Fibroblast of skin of scalp (primary cell): ENCODE measurements around the gene SLAMF9.
"Not testable (repeated sequence)": the region's sequence is repeated elsewhere in the genome, so short reads cannot be mapped to it uniquely, and the experiment has no call there.

Experiments
- DNase-seq: peaks from one replicate; pipeline ENCODE4 v3.0.0-alpha.2; 2013

The SLAMF9 gene

DNA sequence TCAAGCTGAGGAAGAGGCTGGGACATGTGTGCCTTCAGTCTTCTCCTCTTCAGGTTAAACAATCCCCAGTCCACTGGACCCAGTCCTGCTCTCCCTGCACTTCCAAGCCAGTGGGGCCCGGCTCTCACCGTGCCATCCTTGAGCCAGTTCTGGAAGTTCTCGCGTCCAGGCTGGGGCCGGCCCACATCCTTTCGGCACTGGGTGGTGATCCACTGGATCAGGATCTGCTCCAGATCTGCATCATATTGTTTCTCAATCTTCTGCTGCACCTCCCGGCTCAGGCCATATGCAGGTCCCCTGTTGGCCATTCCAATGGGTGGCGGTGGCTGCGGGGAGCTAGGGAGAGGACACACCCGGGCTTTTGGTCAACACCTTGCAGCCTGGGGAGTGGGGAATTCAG, 33.8 kb downstream of the SLAMF9 start:
- no peak for DNase-seq

DNA sequence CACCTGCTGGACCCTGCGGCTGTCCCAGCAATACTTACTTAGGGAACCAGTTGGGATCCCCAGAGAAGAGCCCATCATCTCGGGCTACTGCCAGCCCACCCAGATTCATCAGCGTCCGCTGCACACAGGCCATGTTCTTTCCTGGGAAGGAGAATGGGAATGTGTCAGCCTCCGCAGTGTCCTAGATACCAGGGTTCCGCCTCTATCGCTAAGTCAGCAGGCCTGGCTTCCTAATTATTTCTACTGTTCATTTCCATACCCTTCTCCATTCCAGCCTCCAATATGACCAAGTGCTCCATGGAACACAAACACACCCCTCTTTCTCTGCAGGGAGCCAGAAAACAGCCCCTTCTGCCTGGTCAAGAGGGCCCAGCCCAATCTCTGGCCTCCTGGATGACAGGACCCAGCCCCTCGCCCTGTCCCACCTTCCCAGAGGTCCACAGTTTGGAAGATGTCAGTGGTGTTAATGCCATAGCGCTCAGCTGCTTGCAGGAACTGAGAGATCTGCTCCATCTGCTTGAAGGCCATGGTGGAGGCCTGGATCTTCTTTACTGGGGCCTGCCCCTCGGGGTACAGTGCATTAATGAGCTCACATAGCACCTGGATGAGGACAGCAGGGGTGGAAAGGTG, 34.7 kb downstream of the SLAMF9 start:
- no peak for DNase-seq

DNA sequence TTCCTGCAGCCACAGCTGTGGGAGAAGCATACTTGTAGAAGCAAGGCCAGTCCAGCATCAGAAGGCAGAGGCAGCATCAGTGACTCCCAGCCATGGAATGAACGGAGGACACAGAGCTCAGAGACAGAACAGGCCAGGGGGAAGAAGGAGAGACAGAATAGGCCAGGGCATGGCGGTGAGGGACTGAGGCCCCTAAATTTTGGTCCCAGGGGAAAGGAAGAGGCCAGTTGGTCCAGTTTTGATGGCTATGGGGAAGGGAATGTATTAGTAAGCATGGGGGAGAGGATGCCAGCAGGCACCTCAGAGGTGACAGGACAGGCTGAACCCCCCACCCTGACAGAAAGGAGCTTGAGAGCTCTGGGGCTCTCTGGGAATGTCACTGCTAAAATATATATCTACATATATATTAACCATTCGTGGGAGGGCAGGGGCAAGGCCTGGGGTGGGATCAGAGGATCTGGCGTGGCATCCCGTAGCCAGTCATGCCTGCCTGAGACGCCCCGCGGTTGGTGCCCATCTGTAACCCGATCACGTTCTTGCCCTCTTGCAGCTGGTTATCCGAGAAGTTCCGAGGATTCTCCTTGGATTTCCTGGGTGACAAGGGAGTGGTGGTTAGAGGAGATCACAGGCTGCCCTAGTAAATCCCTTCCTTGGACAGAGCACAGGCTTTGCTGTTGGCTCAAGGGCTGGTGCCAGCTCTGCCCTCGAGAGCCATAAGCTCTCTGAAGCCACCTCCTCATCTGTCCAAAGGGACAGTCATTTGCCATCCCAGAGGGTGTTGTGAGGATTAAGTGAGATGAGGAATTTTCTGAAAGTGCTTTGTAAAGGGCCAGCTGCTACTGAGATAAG, 35.5 kb downstream of the SLAMF9 start:
- DNase-seq: peak; percentile 58

DNA sequence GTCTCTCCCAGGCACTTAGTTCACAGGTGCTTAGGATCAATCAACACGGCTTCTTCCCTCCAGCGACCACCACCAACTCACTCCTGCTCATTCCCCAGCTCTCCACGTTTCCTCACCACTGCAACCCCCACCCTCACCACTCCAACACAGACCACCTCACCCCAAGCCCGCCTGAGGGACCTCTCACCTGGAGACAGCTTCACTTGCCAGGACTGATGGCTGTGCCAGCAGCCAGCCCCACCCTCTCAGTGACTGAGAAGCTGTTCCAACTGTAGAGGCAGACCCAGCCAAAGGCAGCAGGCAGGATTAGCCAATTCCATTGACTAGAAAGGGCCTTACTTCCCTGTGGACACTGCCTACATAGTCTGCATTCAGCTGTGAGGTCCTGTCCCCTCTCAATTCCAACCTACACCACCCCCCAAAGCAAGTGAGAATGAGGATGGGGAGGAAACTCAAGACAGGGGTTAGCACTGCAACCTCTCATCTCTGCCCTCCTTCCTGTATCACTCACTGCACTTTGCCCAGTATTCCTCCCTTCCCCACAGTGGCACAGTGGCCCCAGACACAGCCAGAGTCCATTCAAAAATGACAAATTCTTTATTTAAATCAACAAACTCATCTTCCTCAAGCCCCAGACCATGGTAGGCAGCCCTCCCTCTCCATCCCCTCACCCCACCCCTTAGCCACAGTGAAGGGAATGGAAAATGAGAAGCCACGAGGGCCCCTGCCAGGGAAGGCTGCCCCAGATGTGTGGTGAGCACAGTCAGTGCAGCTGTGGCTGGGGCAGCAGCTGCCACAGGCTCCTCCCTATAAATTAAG, 36.3 kb downstream of the SLAMF9 start:
- no peak for DNase-seq

DNA sequence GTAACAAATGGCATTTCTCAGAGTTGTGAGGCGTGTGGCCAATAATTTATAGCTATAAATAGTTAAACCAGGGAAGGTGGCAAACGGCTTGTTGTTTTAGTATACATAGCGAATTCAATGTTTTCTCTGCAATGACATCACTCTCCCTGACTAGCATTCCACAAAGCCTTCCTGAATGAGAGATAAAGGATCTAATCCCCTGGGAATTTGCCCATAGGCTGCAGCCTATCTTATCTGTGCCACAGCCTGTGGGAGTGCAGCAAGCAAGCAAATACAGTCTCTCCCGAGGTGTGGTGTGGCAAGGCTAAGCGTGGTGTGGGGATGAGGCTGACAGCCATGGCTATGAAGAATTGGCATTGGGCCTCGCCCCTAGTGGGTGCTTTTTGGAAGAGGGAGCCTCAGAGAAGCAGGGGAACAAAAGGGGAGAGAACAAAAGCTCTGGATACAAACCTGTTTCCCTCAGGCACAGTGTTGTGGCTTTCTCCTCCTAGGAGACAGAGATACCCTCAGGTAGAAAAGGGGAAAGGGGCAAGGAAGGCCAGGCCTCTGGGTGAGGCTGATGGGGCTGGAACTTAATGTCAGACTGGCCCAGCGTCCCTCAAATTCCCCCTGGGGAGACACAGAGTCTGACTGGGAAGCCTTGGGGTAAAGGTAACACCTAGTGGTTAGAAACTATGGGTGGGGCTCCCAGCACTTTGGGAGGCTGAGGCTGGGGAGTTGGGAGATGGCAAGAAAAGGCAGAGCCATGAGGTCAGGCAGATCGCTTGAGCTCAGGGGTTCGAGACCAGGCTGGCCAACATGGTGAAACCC, 37.6 kb downstream of the SLAMF9 start:
- peak; percentile 96 for DNase-seq

DNA sequence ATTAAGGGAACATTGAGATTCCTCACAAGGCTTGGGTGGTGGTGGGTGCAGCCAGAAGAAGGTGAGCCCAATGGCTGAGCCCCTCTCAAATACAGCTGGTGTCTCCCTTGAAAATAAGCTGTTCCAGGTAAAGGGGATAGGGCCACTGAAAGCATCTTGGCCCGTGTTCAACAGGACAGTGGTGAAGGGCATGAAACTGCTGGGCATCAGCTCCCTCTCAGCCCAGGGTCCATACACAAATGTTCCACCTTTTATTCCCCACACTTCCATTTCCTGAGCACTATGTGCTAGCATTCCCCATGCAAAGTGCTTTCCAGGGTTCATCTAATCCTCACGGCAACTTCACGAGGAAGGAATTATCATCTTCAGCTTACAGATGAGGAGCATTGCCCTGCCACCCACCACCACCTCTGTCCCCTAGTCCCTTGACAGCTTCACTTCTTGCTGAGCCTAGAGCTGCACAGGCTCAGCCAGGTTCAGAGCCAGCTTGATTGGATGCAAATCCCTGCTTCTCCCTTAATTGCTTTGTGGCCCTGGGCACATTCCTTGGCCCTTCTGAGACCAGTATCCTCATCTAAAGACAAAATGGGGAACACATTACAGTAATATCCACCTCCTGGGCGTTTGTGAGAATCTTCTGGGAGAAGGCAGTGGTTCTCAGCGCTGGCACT, 38.3 kb downstream of the SLAMF9 start:
- no peak for DNase-seq

DNA sequence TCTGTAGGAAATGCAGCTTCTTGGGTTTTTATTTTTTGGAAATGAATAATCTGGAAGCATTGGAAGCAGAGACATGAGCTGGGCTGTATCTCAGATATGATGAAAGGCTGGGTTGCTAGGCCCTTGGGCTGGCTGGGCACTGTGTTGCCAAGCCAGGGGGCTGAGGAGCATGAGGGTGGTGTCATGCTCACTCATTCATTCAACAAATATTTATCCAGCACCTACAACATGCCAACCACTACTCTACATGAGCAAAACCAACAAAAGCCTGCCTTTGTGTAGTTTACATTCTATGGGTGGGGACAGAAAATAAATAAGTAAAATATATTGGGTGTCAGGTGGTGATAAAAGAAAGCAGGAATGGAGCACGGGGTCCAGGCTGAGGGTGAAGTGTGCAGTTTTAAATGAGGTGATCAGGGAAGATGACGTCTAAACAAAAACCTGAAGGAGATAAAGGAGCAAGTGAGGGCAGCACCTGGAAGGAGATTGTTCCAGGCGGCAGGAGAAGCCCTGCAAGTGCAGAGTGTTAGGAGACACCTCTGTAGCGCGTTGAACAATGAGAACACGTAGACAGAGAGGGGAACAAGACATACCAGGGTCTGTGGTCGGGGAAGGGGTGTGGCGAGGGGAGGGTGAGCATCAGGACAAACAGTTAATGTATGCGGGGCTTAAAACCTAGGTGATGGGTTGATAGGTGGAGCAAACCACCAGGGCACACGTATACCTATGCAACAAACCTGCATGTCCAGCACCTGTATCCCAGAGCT, 39.6 kb downstream of the SLAMF9 start:
- no peak for DNase-seq

DNA sequence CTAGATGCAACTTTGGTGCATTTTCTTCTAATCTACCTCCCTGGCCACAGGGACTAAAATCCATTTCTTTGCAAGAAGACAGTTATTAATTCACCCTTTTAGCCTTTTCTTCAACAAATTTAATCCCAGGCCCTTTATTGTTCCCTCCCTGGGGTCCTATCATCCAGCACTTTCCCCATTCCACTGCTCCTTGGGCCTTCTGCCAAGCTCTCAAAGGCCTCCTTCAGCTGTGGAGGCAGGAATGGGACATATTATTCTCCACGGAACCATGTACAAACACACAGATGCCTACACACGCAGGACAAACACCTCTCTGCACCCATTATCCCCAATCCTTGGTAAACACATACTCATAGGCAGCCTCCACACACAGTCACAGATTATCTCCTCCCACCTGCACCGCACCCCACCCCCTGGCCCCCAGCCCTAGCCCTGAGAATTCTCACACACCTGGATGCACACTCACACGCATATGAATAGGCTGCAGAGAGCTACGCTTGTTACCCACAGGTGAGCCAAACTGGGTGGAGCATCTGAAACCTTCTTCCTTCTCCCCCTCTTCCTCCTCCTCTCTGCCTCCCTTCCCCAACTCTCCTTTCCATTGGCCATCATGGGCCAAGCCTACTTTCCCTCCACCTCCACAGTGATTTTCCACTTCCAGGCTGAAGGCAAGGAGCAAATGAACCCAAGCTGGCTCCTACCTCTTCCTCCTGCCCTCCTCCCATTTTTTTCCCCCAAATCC, 40.4 kb downstream of the SLAMF9 start:
- peak; percentile 31 for DNase-seq

DNA sequence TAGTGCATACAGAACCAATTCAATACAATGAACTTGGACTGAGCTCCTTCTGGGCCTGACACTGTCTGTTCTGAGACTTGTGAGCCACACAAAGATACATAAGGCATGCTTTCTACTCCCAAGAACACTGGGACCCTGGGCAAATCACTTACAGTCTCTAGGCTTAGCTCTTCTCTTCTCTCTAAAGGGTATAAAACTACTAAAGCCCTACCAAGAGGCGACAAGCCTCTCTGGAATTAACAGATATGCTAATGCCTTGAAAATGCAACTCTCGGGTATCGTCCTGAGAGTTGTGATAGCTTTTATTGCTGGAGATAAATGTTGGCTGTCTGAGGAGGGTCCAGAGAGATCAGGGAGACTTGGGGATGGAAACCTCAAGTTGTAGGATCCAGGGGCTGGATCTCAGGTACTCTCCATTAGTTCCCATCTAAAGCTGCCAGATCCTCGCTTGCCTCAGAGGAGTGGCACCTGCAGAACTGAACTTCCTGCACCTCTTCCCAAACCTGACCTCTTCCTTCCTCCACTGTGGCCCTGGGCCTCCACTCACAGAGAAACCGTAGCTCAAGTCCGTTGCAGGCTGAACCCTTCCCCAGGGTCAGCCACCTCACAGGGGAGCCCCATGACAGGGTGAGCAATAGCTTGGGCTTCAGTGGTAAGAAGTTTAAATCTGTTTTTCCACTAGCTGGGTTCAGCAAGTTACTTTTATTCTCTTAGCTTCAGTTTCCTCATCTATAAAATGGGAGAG, 42.5 kb downstream of the SLAMF9 start:
- DNase-seq: no peak

DNA sequence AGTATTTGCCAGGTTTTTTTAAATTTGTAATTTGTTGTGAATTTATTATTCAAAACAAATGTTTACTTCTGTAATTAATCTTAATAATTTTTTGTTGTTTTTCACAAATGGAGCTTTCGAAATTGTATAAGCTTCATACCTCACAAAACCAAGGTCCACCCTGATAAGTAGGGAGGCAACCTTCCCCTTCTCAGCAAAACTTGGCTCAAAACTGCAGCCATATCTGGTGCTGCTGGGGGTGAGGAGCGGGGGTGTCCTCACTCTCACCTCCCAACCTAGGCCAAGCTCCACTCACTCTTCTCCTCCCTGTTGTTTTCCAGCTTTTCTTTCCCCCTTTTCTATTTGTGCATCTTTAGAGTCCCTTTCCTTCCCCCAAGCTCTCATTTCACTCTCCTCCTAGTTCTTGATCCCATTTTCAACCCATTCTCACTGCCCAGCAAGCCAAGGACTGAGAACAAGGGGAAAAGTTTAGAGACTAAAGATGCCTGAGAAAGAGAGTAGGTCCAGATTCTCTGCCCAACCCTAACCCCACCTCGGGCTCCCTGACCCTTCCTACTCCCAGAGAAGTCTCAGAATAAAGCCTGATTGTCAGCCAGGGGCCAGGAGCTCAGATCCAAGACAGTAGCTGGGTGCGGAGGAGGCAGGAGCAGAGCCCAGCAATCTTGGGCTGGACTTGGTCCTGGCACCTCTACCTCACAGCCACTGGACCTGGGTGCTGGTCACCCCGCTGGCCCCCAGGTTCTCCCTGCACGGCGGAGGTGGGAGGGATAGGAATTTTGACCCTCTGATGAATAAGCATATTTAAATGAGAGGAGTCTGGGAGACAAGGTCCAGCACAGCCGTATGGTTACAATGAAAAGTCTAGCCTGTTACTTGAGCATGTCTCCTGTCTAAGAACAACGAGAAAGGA, 45.8 kb downstream of the SLAMF9 start:
- no peak for DNase-seq

DNA sequence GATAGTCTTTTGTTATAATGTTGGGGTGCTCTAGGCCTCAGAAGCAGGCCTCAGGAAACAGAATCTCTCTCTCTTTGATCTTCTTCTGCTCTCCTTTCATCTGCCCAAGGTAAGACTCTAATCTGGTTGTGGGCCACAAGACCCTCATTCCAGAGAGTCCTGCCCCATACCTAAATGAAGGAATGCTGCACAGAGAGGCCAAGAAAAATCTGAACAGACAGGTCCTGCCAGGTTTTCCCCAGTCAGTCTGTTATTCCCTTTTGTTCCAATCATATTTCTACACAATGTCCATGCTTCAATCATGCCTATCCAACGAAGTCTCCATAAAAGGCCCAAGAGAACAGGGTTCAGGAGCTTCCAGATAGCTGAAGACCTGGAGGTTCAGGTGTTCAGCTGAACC, 47.1 kb downstream of the SLAMF9 start:
- no peak for DNase-seq

DNA sequence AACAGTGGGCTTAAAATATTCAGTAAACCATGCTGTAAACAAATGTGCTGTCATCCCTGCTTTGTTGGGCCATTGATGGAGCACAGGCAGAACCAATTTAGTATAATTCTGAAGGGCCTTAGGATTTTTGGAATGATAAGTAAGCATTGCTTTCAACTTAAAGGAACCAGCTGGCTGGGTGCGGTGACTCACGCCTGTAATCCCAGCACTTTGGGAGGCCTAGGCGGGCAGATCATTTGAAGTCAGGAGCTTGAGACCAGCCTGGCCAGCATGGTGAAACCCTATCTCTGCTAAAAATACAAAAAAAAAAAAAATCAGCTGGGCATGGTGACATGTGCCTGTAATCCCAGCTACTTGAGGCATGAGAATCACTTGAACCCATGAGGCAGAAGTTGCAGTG, 50.0 kb downstream of the SLAMF9 start:
- DNase-seq: not testable (repeated sequence)

DNA sequence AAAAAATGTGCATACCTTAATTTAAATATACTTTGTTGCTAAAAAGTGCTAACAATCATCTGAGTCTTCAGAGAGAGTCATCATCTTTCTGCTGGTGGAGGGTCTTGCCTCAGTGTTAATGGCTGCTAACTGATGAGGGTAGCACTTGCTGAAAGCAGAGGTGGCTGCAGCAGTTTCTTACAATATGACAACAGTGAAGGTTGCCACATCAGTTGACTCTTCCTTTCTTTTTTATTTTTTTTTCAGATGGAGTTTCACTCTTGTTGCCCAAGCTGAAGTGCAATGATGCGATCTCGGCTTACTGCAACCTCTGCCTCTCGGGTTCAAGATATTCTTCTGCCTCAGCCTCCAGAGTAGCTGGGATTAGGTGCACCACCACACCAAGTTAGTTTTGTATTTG, 51.5 kb downstream of the SLAMF9 start:
- no peak for DNase-seq
